IPS-11a (cell line): ENCODE measurements around the gene CIB4.

Source experiments
- H3K4me3 ChIP-seq: one replicate; pipeline ENCODE4 v1.5.1; 2013; ENCODE audit warnings: low read depth, low read length, control low read depth

CIB4 gene

GRCh38 chr2:26623541-26624495 lies 17.3 kb downstream of the CIB4 start:
- no peak overlapping the region for H3K4me3 ChIP-seq

DNA sequence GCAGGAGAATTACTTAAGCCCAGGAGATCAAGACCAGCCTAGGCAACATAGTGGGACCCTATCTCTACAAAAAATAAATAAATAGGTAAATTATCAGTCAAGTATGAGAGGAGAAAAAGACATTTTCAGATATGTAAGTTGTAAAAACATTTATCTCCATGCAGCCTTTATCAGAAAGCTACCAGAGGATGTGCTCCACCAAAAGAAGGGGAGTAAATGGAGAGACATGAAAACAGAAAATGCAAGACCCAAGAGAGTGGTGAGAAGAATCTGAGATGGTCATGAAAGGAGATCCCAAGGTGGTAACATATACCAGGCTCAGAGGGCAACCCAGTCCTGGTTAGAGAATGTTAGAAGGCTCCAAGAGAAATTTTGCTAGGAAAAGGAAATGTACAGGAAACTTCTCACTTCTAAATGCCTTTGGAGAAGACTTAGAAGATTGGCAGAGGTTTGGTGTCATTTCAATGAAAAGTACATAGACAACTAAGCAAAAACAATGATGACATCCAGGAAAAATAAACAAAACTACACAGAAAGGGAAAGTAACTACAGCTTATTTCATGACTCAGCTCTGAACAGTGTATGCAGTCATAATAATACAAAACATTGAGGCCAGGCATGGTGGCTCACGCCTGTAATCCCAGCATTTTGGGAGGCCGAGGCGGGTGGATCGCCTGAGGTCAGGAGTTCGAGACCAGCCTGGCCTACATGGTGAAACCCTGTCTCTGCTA lies 19.5 kb downstream of the CIB4 start:
- H3K4me3 ChIP-seq: no peak overlapping the region

GRCh38 chr2:26620031-26620605 lies 21.0 kb downstream of the CIB4 start:
- H3K4me3 ChIP-seq: no peak overlapping the region

- no peak overlapping the region for H3K4me3 ChIP-seq
Measured at GRCh38 chr2:26619521-26619951, 21.6 kb downstream of the CIB4 start.

DNA sequence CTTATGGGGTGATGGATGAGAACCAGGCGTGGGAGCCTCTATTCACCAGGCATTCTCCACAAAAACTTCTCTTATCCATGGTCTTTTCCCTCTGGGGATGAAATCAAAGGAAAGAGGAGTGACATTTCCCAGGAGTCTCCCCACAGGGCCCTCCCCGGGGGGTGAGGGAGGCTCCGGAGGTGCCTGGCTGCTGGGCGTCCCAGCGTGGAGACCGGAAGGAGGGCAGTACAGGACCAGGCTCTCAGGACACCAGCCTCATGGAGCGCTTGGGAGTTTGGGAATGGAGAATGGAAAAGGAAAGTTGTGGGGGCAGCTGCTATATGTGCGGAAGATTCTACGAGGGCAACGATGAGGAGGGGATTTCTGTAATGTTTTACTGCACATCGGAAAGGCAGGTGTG lies 22.1 kb downstream of the CIB4 start:
- H3K4me3 ChIP-seq: no peak overlapping the region

DNA sequence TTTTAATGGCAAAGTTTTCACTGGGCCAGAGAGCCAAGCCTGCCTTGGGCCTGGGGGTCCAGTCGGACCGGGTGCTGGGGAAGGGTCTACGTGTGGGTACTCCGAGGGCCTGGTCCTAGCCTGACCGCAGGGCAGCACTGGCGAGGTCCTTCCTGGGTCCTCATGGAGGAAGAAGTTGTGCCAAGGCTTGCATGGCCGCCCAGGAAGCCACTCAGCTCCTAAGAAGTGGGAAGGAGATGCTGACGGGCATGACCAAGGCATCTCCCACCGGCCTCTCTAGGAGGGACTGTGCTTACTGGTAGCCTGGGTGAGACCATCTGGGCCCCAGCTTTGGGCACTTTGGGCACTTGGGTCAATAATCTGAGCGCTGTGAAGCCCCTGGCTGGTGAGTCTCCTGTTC lies 22.6 kb downstream of the CIB4 start:
- no peak overlapping the region for H3K4me3 ChIP-seq

DNA sequence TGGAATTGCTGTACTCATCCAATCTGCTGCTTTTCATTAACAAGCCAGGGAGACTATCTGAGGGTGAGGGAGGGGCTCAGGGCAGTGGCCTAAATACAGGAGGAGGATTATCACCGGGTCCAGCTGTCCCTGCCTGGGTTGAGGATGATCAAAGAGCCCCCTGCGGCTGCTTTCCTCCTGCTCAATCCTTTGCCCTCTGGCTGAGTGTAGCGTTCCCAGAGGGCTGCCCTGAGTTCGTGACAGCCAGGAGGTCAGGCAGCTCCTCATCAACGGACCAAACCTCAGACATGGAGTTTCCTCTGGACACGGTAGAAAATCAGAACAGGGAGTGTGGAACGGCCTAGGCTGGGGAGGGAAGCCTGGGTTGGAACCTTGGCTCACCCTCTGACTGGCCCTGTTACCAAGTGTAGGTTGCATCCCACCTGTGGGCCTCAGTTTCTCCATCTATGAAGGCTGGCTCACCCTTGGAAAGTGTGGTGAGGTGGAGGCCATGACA lies 23.5 kb downstream of the CIB4 start:
- H3K4me3 ChIP-seq: no peak overlapping the region

DNA sequence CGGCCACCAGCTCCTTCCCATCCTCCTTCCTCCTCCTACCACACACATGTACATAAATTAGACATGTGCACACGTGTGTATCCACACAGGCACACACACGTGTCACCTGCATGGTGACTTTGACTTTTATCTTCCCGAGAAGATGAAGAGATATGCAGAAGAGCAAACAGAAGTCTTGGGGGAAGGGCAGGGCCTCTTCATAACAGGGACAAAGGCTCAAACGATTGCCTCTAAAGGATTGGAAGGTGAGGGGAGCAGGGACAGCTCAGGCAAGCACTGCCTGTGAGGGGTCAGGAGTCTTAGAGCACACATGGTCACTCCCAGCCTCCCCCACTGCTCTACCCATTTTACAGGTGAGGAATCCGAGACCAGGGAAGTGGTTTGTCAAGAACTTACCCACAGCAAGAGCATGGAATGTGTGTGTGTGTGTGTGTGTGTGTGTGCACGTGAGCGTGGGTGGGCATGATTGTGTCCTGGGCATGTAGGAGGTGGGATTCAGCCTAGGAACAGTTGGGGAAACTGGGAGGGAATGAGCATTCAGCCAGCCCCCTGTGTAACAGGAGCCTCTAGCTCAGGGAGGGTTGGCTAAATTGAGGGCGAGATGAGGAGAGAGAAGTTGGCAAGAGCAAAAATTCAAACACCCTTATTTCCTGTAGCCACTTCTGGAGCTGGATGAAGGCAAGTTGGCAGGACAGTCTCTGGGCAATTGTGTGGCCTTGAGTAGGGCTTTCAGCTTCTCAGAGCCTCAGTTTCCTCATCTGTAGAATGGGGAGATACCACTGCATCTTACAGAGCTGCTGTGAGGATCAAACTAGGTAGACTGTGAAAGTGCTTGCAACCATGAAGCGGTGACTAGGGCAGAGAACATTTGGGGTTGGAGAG lies 24.2 kb downstream of the CIB4 start:
- no peak overlapping the region for H3K4me3 ChIP-seq

DNA sequence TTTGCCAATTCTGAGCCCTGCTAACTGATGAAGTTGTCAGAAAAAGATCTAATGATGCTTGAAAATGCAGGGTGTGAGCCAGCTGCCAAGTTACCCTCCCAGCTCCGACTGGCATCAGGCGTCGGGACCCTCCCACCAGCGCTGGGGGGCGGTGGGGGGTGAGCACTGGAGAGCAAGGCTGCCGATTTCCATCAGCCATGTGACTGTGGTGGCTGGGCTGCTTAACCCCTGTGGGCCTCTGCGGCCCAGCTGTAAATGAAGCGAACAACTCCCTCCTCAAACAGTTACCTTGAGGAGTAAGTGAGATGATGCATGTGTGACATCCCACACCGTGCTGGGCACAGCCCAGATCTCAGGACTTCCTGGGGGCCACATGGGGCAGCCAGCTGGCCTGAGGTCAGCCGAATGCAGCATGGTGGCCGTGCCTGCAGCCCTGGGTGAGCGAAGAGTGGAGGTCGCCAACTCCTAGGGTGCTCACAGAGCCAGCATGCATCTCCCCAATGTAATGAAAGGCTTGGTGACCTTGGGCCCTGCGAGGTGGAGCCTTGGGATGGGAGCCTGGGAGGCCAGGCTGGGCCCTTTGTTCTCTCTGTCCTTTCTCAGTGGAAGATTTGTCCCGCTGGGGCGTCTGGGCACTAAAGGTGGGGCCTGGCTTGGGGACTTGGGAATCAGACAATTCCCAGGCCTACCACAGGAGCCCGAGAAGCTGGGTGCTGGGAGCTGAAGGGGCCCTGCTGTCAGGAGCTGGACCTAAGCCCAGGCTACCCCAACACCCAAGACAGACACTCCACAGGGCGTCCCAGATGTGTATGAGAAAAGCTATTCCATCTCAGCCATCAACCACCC lies 25.1 kb downstream of the CIB4 start:
- H3K4me3 ChIP-seq: no peak overlapping the region

DNA sequence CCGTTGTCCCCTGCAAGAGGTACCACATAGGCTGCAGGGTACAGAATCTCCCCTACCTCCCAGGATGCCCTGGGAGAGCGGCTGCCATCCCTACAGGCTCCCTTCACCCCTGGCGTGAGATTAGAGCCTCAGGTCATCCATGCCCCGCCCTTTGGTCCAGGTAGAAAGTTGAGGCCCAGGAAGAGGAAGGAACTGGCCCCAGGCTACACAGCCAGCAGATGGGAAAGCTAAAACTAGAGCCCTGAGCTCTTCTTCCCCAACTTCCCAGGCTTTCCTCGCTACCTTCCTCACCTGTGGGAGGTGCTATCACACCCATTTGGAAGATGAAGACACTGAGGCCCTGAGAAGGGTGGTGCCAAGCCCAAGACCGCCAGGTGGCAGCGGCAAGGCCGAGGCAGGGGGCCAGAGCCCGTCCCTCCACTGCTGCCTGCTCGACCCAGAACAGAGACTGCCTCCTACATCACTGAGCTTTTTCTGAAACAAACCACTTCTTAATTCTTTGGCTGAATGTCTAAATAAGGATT lies 25.8 kb downstream of the CIB4 start:
- H3K4me3 ChIP-seq: no peak overlapping the region

GRCh38 chr2:26614216-26615138 lies 26.7 kb downstream of the CIB4 start:
- H3K4me3 ChIP-seq: no peak overlapping the region

GRCh38 chr2:26613241-26614215 lies 27.6 kb downstream of the CIB4 start:
- no peak overlapping the region for H3K4me3 ChIP-seq

DNA sequence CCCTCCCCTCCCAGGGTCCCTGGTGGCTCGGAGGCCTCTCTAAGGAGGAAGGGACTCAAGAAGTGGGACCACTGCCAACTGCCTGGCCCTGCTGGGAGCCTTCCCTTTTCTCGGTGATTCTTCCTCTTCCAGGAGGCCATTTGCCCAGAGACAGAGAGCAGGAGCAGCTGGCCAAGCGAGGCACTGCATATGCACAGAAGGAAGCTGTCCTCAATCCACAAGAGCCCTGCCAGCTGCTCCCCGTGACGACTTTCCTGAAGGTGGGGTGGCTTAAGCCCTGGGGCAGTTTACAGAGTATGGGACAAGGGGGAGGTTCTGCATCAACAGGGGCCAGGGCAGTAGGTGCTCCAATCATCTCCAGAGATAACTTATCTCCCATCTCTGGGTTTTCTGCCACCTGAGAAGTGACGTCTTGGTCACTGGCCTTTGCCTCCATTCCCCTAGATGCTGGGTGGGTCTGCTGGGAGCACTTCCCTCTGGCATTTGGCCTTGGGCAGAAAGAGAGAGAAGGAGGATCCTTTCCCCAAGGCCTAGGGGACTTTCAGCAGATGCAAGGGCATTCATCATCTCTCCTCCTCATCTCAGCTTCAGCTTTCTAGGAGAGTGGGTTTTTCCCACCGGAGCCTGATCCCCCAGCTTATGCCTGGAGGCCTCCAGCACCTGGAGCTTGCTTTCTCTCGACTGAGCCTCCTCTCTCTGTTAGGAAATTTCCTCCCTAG lies 28.5 kb downstream of the CIB4 start:
- no peak overlapping the region for H3K4me3 ChIP-seq

GRCh38 chr2:26612034-26612433 lies 29.1 kb downstream of the CIB4 start:
- no peak overlapping the region for H3K4me3 ChIP-seq

DNA sequence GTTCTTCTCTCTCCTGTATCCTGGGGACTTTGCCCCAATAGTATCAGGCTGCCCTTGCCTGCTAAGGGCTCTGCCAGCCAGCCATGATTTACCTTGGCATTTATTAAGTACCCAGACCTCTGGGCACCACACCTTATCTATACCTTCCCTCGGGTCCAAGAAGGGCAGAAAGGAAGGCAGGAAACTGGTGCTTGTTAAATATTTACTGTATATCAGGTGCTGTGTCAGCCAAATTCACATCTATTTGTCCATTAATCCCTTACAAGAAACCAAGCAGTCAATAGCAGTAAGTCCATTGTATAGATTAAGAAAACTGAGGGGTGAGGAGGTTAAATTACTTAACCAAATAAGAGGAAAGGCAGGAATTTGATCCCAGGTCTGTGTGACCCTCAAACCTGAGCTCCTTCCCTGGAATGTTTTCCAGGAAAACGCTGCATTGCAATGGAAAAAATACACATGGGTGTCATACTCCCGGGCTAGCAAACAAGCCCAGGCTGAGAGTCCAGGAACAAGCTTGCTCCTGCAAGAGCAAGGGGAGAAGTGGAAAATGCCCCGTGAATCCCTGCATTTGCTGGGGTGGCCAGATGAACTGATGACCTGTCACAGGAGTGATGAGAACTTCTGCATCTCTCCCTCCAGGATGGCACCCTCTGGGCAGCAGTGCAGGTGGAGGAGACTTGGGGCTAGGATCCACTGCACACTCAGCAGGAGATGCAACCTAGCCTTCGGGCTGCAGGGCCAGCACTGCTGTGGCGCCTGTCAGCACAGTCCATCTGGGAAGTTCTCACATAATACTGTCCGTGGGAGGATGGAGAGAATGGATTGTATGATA lies 30.4 kb downstream of the CIB4 start:
- no peak overlapping the region for H3K4me3 ChIP-seq

DNA sequence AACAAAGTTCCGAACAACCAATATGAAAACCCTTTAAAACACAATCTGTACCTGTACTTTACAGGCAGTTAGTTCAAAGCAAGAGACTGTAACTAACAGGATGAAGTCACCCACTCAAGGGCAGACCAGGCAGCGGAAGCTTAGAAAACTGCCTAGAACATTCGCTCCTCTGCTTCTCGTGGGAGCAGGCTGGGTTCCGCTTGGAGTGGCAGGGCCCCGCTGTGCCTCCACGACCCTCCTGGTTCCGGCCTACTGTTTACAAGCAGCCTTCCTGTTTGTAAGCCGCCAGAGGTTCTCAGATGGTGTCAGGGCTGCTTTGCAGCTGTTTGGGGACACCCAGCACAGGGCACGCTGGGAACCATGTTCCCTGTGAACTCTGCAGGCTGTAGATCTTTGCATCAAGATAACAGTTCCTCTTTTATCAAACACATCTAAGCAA lies 31.3 kb downstream of the CIB4 start:
- no peak overlapping the region for H3K4me3 ChIP-seq
